GM23338 (cell line): ENCODE results near the gene ZBTB7C. TPM values are rescaled to one million over a fixed set of nuclear protein-coding genes. Genes with fewer than 3 reads are reported as not detected.

Source experiments
- ATAC-seq: fragments of 200-7000 bp; cut with Tn5 transposase; 3 replicates; pipeline ENCODE4 v1.9.1; 2020
- DNase-seq: peaks from one replicate; pipeline ENCODE4 v3.0.0-alpha.2; 2015; ENCODE audit warnings: low spot score
- H2AFZ ChIP-seq: fragments of 200-600 bp; sonication (generic); 2 replicates; pipeline ENCODE4 v1.8.0; 2016; ENCODE audit warnings: antibody characterized with exemption, mild to moderate bottlenecking, moderate library complexity
- H3F3A ChIP-seq: fragments of 200-600 bp; sonication (generic); replicated peaks from 2 replicates; pipeline ENCODE4 v1.8.0; 2017; ENCODE audit warnings: antibody characterized with exemption, mixed run types, low read depth
- H3K27ac ChIP-seq: fragments of 200-600 bp; sonication (generic); 2 replicates; pipeline ENCODE4 v1.6.1; 2016; ENCODE audit warnings: low read depth
- H3K27me3 ChIP-seq: fragments of 200-600 bp; sonication (generic); 2 replicates; pipeline ENCODE4 v1.8.0; 2016; ENCODE audit warnings: mild to moderate bottlenecking, mixed run types, moderate library complexity; ENCODE audit not compliant: insufficient read depth
- H3K36me3 ChIP-seq: fragments of 200-600 bp; sonication (generic); 2 replicates; pipeline ENCODE4 v1.8.0; 2016; ENCODE audit warnings: mild to moderate bottlenecking; ENCODE audit not compliant: insufficient read depth
- H3K4me1 ChIP-seq: fragments of 200-600 bp; sonication (generic); 2 replicates; pipeline ENCODE4 v1.8.0; 2016; ENCODE audit warnings: mild to moderate bottlenecking, moderate library complexity; ENCODE audit not compliant: insufficient read depth
- H3K4me2 ChIP-seq: fragments of 200-600 bp; sonication (generic); 2 replicates; pipeline ENCODE4 v1.7.1; 2017; ENCODE audit warnings: mixed run types
- H3K4me3 ChIP-seq: fragments of 200-600 bp; sonication (generic); 2 replicates; pipeline ENCODE4 v1.6.1; 2016; ENCODE audit warnings: mixed run types
- H3K79me2 ChIP-seq: fragments of 200-600 bp; sonication (generic); replicated peaks from 2 replicates; pipeline ENCODE4 v1.8.0; 2017; ENCODE audit warnings: mild to moderate bottlenecking; ENCODE audit not compliant: insufficient read depth
- H3K9me2 ChIP-seq: fragments of 200-600 bp; sonication (generic); 2 replicates; pipeline ENCODE4 v1.8.0; 2017; ENCODE audit not compliant: insufficient read depth
- H4K20me1 ChIP-seq: fragments of 200-600 bp; sonication (generic); replicated peaks from 2 replicates; pipeline ENCODE4 v1.8.0; 2017; ENCODE audit warnings: mild to moderate bottlenecking; ENCODE audit not compliant: insufficient read depth
- H3K27ac Mint-ChIP-seq: 2 replicates; pipeline ENCODE4 v1.8.0; 2020; ENCODE audit warnings: inconsistent platforms, mild to moderate bottlenecking, moderate library complexity, mixed read lengths
- H3K27me3 Mint-ChIP-seq: 3 replicates; pipeline ENCODE4 v1.8.0; 2022; ENCODE audit warnings: low read depth, mild to moderate bottlenecking, moderate library complexity, mixed read lengths, inconsistent platforms; ENCODE audit not compliant: insufficient read depth, poor library complexity
- H3K36me3 Mint-ChIP-seq: 3 replicates; pipeline ENCODE4 v1.8.0; 2021; ENCODE audit warnings: low read depth, mild to moderate bottlenecking, inconsistent platforms, moderate library complexity, mixed read lengths
- H3K4me1 Mint-ChIP-seq: 3 replicates; pipeline ENCODE4 v1.8.0; 2020; ENCODE audit warnings: mild to moderate bottlenecking, inconsistent platforms, mixed read lengths
- H3K4me3 Mint-ChIP-seq: 3 replicates; pipeline ENCODE4 v1.8.0; 2021; ENCODE audit warnings: moderate library complexity, mild to moderate bottlenecking, inconsistent platforms, mixed read lengths
- H3K9me3 Mint-ChIP-seq: 3 replicates; pipeline ENCODE4 v1.8.0; 2020; ENCODE audit warnings: moderate library complexity, mild to moderate bottlenecking, inconsistent platforms, mixed read lengths
- CREB1 ChIP-seq: fragments of 250-450 bp; sonication (Bioruptor Pico); IDR thresholded peaks from 2 replicates; pipeline ENCODE4 v1.5.0; 2020; ENCODE audit warnings: low read depth, mild to moderate bottlenecking, moderate library complexity
- EZH2 ChIP-seq: fragments of 200-600 bp; sonication (generic); IDR thresholded peaks from one replicate; pipeline ENCODE4 v1.8.0; 2017; ENCODE audit warnings: antibody characterized with exemption, mild to moderate bottlenecking, low read depth; ENCODE audit not compliant: unreplicated experiment
- EZH2phosphoT487 ChIP-seq: fragments of 200-600 bp; sonication (generic); IDR thresholded peaks from one replicate; pipeline ENCODE4 v1.8.1; 2018; ENCODE audit warnings: antibody characterized with exemption; ENCODE audit not compliant: unreplicated experiment
- JUNB ChIP-seq: IDR thresholded peaks from one replicate; pipeline ENCODE4 v1.6.1; 2016; ENCODE audit warnings: antibody characterized with exemption; ENCODE audit not compliant: unreplicated experiment
- NANOG ChIP-seq: IDR thresholded peaks from 2 replicates; pipeline ENCODE4 v1.6.1; 2016; ENCODE audit warnings: antibody characterized with exemption, borderline replicate concordance
- POLR2AphosphoS5 ChIP-seq: IDR thresholded peaks from 2 replicates; pipeline ENCODE4 v1.6.1; 2016; ENCODE audit warnings: antibody characterized with exemption, low read depth
- STAT1 ChIP-seq: IDR thresholded peaks from one replicate; pipeline ENCODE4 v1.6.1; 2016; ENCODE audit warnings: antibody characterized with exemption; ENCODE audit not compliant: unreplicated experiment
- ZNF114 ChIP-seq: fragments of 250-450 bp; sonication (Bioruptor Pico); IDR thresholded peaks from 2 replicates; pipeline ENCODE4 v1.5.0; 2020; ENCODE audit warnings: mild to moderate bottlenecking, moderate library complexity
- ZNF331 ChIP-seq: fragments of 250-450 bp; sonication (Bioruptor Pico); IDR thresholded peaks from 2 replicates; pipeline ENCODE4 v1.5.0; 2020; ENCODE audit warnings: low read depth, mild to moderate bottlenecking, moderate library complexity
- polyA plus RNA-seq: library from polyadenylated mRNA; unstranded; fragments of >200 nt; fragmentation: Nextera tagmentation; extraction: Ambion mirVana; gene quantifications from 2 replicates; pipeline ENCODE4 v1.2.1, GENCODE V29; 2016
- total RNA-seq: library from RNA; depleted of rRNA; stranded (reverse); fragments of >200 nt; shearing (Covaris generic); gene quantifications from 2 replicates; pipeline ENCODE4 v1.2.3, GENCODE V29; 2014
- TF ChIP-seq, protein P1 (sequence below), 2 experiments: fragments of 200-600 bp in 1 of 2; sonication (generic) in 1 of 2; conservative IDR thresholded peaks; 2 replicates each; pipeline versions ENCODE4 v1.5.1 to v1.6.1; 2016 to 2017; ENCODE audit warnings: antibody characterized with exemption in 2 of 2, low read depth in 2 of 2, mild to moderate bottlenecking in 2 of 2, moderate library complexity in 1 of 2
- TF ChIP-seq, protein P2 (sequence below): IDR thresholded peaks from one replicate; pipeline ENCODE4 v1.6.1; 2018; ENCODE audit warnings: antibody characterized with exemption; ENCODE audit not compliant: unreplicated experiment
- TF ChIP-seq, protein P3 (sequence below): IDR thresholded peaks from 2 replicates; pipeline ENCODE4 v1.6.1; 2016; ENCODE audit warnings: antibody characterized with exemption
- TF ChIP-seq, protein P4 (sequence below): fragments of 250-450 bp; sonication (Bioruptor Pico); IDR thresholded peaks from 2 replicates; pipeline ENCODE4 v1.5.0; 2020; ENCODE audit warnings: mild to moderate bottlenecking, moderate library complexity

The ZBTB7C gene
- total and polyA plus RNA-seq, 2 experiments from 2014 or later: 0.03 to 0.14 TPM

DNA sequence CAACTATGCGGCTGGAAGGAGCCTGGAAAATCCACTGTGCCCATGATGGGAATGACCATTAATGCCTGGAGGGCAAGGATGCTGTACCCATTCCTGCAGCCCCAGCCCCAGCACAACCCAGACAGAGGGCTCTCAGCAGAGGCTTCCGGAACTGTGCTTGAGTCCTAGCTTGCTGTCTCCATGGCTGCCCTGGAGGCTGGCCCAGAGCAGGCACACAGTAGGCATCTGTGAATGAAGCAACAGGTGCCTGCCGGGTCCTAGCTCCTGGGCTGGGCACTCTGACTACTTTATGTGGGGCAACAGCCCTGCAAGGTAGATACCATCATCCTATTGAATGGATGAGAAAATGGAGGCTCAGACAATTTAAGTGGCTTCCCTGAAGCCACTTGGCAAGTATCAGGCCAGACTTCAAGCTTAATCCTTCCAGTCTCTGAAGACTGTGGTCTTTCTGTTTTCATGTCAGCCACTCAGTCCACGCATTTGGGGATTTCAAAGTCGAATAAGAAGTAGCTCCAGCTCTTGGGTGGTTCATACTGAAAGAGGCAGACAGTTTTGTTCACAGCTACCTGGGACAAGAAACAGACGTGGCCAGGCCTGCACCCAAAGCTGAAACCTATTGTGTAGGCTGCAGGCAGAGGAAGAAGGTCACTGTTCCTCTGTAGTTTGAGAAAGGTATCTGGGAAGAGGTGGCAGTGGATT is 237.5 kb downstream of the ZBTB7C start:
- Mint-ChIP-seq H3K27me3 (peaks cover 5% of the 10 kb centered on the region), H3K36me3 (no peaks in the 10 kb centered on the region), H3K27ac (no peak overlapping the region), H3K4me3 (no peak overlapping the region), H3K4me1 (no peaks in the 10 kb centered on the region; the same call in 2 of the 3 replicates), H3K9me3 (no peaks in the 10 kb centered on the region)
- Histone ChIP-seq H2AFZ (no peak overlapping the region), H3K4me2 (no peak overlapping the region), H3K79me2 (no peaks in the 10 kb centered on the region), H3K27ac (no peak overlapping the region), H3F3A (no peaks in the 10 kb centered on the region), H4K20me1 (no peaks in the 10 kb centered on the region), H3K36me3 (no peaks in the 10 kb centered on the region), H3K4me3 (no peak overlapping the region), H3K9me2 (no peaks in the 10 kb centered on the region), H3K4me1 (no peaks in the 10 kb centered on the region), H3K27me3 (no peaks in the 10 kb centered on the region)
- no peak for ATAC-seq
- no peak for DNase-seq
- TF ChIP-seq, protein P1, sequence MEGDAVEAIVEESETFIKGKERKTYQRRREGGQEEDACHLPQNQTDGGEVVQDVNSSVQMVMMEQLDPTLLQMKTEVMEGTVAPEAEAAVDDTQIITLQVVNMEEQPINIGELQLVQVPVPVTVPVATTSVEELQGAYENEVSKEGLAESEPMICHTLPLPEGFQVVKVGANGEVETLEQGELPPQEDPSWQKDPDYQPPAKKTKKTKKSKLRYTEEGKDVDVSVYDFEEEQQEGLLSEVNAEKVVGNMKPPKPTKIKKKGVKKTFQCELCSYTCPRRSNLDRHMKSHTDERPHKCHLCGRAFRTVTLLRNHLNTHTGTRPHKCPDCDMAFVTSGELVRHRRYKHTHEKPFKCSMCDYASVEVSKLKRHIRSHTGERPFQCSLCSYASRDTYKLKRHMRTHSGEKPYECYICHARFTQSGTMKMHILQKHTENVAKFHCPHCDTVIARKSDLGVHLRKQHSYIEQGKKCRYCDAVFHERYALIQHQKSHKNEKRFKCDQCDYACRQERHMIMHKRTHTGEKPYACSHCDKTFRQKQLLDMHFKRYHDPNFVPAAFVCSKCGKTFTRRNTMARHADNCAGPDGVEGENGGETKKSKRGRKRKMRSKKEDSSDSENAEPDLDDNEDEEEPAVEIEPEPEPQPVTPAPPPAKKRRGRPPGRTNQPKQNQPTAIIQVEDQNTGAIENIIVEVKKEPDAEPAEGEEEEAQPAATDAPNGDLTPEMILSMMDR (conservative IDR thresholded peaks at IDR 0.05; ENCODE audit: low read depth in 2 of 2): no peak
- TF ChIP-seq CREB1 (CRISPR knock-in tag): no peak
- TF ChIP-seq, protein P2, sequence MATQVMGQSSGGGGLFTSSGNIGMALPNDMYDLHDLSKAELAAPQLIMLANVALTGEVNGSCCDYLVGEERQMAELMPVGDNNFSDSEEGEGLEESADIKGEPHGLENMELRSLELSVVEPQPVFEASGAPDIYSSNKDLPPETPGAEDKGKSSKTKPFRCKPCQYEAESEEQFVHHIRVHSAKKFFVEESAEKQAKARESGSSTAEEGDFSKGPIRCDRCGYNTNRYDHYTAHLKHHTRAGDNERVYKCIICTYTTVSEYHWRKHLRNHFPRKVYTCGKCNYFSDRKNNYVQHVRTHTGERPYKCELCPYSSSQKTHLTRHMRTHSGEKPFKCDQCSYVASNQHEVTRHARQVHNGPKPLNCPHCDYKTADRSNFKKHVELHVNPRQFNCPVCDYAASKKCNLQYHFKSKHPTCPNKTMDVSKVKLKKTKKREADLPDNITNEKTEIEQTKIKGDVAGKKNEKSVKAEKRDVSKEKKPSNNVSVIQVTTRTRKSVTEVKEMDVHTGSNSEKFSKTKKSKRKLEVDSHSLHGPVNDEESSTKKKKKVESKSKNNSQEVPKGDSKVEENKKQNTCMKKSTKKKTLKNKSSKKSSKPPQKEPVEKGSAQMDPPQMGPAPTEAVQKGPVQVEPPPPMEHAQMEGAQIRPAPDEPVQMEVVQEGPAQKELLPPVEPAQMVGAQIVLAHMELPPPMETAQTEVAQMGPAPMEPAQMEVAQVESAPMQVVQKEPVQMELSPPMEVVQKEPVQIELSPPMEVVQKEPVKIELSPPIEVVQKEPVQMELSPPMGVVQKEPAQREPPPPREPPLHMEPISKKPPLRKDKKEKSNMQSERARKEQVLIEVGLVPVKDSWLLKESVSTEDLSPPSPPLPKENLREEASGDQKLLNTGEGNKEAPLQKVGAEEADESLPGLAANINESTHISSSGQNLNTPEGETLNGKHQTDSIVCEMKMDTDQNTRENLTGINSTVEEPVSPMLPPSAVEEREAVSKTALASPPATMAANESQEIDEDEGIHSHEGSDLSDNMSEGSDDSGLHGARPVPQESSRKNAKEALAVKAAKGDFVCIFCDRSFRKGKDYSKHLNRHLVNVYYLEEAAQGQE: no peak
- no peak for TF ChIP-seq EZH2phosphoT487
- no peak for TF ChIP-seq STAT1
- TF ChIP-seq POLR2AphosphoS5: no peak
- no peak for TF ChIP-seq JUNB
- TF ChIP-seq, protein P3, sequence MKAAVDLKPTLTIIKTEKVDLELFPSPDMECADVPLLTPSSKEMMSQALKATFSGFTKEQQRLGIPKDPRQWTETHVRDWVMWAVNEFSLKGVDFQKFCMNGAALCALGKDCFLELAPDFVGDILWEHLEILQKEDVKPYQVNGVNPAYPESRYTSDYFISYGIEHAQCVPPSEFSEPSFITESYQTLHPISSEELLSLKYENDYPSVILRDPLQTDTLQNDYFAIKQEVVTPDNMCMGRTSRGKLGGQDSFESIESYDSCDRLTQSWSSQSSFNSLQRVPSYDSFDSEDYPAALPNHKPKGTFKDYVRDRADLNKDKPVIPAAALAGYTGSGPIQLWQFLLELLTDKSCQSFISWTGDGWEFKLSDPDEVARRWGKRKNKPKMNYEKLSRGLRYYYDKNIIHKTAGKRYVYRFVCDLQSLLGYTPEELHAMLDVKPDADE: no peak
- TF ChIP-seq ZNF114 (CRISPR knock-in tag): no peak
- no peak for TF ChIP-seq NANOG
- TF ChIP-seq, protein P4, sequence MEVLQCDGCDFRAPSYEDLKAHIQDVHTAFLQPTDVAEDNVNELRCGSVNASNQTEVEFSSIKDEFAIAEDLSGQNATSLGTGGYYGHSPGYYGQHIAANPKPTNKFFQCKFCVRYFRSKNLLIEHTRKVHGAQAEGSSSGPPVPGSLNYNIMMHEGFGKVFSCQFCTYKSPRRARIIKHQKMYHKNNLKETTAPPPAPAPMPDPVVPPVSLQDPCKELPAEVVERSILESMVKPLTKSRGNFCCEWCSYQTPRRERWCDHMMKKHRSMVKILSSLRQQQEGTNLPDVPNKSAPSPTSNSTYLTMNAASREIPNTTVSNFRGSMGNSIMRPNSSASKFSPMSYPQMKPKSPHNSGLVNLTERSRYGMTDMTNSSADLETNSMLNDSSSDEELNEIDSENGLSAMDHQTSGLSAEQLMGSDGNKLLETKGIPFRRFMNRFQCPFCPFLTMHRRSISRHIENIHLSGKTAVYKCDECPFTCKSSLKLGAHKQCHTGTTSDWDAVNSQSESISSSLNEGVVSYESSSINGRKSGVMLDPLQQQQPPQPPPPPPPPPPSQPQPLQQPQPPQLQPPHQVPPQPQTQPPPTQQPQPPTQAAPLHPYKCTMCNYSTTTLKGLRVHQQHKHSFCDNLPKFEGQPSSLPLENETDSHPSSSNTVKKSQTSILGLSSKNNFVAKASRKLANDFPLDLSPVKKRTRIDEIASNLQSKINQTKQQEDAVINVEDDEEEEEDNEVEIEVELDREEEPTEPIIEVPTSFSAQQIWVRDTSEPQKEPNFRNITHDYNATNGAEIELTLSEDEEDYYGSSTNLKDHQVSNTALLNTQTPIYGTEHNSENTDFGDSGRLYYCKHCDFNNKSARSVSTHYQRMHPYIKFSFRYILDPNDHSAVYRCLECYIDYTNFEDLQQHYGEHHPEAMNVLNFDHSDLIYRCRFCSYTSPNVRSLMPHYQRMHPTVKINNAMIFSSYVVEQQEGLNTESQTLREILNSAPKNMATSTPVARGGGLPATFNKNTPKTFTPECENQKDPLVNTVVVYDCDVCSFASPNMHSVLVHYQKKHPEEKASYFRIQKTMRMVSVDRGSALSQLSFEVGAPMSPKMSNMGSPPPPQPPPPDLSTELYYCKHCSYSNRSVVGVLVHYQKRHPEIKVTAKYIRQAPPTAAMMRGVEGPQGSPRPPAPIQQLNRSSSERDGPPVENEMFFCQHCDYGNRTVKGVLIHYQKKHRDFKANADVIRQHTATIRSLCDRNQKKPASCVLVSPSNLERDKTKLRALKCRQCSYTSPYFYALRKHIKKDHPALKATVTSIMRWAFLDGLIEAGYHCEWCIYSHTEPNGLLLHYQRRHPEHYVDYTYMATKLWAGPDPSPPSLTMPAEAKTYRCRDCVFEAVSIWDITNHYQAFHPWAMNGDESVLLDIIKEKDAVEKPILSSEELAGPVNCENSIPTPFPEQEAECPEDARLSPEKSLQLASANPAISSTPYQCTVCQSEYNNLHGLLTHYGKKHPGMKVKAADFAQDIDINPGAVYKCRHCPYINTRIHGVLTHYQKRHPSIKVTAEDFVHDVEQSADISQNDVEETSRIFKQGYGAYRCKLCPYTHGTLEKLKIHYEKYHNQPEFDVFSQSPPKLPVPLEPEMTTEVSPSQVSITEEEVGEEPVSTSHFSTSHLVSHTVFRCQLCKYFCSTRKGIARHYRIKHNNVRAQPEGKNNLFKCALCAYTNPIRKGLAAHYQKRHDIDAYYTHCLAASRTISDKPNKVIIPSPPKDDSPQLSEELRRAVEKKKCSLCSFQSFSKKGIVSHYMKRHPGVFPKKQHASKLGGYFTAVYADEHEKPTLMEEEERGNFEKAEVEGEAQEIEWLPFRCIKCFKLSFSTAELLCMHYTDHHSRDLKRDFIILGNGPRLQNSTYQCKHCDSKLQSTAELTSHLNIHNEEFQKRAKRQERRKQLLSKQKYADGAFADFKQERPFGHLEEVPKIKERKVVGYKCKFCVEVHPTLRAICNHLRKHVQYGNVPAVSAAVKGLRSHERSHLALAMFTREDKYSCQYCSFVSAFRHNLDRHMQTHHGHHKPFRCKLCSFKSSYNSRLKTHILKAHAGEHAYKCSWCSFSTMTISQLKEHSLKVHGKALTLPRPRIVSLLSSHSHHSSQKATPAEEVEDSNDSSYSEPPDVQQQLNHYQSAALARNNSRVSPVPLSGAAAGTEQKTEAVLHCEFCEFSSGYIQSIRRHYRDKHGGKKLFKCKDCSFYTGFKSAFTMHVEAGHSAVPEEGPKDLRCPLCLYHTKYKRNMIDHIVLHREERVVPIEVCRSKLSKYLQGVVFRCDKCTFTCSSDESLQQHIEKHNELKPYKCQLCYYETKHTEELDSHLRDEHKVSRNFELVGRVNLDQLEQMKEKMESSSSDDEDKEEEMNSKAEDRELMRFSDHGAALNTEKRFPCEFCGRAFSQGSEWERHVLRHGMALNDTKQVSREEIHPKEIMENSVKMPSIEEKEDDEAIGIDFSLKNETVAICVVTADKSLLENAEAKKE: no peak
- TF ChIP-seq ZNF331 (CRISPR knock-in tag): no peak
- no peak for TF ChIP-seq EZH2
